ENCODE measurements around the gene CEP128.

DNA sequence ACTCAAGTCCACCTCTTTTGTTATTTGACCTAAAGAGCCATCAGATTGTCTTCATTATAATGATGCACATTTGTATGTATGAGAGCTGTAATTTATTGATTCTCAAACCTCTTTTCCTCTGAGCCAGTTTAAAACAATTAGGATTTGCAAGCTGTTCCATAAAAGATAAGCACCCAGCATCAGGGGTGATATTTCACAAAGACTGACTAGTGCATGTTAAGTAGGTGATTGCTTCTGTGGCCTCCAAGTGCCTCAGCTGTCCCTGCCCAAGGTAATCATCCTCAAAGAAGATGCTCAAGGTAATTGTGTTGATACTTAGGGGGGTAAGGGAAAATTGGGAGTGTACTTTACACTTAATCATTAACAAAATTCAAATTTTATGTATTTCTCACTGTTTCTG is 18.2 kb downstream of the CEP128 start:
- TF ChIP-seq, protein P1, sequence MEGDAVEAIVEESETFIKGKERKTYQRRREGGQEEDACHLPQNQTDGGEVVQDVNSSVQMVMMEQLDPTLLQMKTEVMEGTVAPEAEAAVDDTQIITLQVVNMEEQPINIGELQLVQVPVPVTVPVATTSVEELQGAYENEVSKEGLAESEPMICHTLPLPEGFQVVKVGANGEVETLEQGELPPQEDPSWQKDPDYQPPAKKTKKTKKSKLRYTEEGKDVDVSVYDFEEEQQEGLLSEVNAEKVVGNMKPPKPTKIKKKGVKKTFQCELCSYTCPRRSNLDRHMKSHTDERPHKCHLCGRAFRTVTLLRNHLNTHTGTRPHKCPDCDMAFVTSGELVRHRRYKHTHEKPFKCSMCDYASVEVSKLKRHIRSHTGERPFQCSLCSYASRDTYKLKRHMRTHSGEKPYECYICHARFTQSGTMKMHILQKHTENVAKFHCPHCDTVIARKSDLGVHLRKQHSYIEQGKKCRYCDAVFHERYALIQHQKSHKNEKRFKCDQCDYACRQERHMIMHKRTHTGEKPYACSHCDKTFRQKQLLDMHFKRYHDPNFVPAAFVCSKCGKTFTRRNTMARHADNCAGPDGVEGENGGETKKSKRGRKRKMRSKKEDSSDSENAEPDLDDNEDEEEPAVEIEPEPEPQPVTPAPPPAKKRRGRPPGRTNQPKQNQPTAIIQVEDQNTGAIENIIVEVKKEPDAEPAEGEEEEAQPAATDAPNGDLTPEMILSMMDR (IDR thresholded peaks at IDR 0.05; ENCODE audit: borderline replicate concordance, extremely low read depth, low read length, poor library complexity, severe bottlenecking): no peak
- no peak for TF ChIP-seq EZH2 (IDR thresholded peaks at IDR 0.05; ENCODE audit: borderline replicate concordance, low read depth, low read length, severe bottlenecking)

Measured in DND-41 (cell line).